GM12878 (cell line): ENCODE measurements around the gene DIP2B. TPM values are rescaled to one million over a fixed set of nuclear protein-coding genes. Genes with fewer than 3 reads are reported as not detected.

Experiments used
- ATAC-seq: fragments of 200-7000 bp; cut with Tn5 transposase; 3 replicates; pipeline ENCODE4 v1.9.1; 2020; ENCODE audit warnings: mild to moderate bottlenecking, moderate library complexity
- BruUV-seq: library from RNA; stranded (reverse); fragments of 400-500 nt; replicated peaks from 2 replicates; lab custom pipeline; 2021; lab: Mats Ljungman, UMichigan
- CTCF ChIA-PET: fragments of 300-600 bp; sonication (Branson Sonifier 250); formaldehyde crosslinking; extraction: SDS; loops from one replicate; lab custom pipeline; 2021; ENCODE audit warnings: inconsistent platforms; lab: Yijun Ruan, JAX
- POLR2A ChIA-PET: fragments of 350-600 bp; formaldehyde crosslinking; extraction: SDS; loops from one replicate; lab custom pipeline; 2021; ENCODE audit warnings: inconsistent platforms; lab: Charles Lee
- RAD21 ChIA-PET: fragments of 300-600 bp; sonication (Branson Sonifier 250); formaldehyde crosslinking; loops from one replicate; lab custom pipeline; 2023; ENCODE audit warnings: antibody characterized with exemption; ENCODE audit not compliant: unreplicated experiment; lab: Charles Lee
- SMC1A ChIA-PET: fragments of 300-600 bp; sonication (Branson Sonifier 250); formaldehyde crosslinking; loops from one replicate; lab custom pipeline; 2023; ENCODE audit not compliant: unreplicated experiment, uncharacterized antibody; lab: Charles Lee
- DNase-seq: peaks from one replicate; pipeline ENCODE4 v3.0.0-alpha.2; 2011; ENCODE audit warnings: low read depth, low spot score
- FAIRE-seq: peaks from 3 replicates; lab custom pipeline; 2011; peaks lifted over from hg19 to GRCh38; lab: Jason Lieb, UNC
- H2AFZ ChIP-seq: 2 replicates; pipeline ENCODE4 v1.6.0; 2011; ENCODE audit warnings: low read depth, low read length, control low read depth; ENCODE audit not compliant: control insufficient read depth
- H3K27ac ChIP-seq: 2 replicates; pipeline ENCODE4 v1.5.1; 2011; ENCODE audit warnings: control low read depth; ENCODE audit not compliant: control insufficient read depth, insufficient read depth
- H3K27me3 ChIP-seq, 2 experiments: replicated peaks in 1 of 2; 2 replicates each; pipeline versions ENCODE4 v1.6.0 to v1.6.1; 2011; ENCODE audit warnings: low read length in 1 of 2; ENCODE audit not compliant: control insufficient read depth in 2 of 2, insufficient read depth in 2 of 2
- H3K36me3 ChIP-seq, 2 experiments: 2 replicates each; pipeline ENCODE4 v1.5.1; 2011; ENCODE audit warnings: low read length in 1 of 2; ENCODE audit not compliant: control insufficient read depth in 2 of 2, insufficient read depth in 2 of 2
- H3K4me1 ChIP-seq: 2 replicates; pipeline ENCODE4 v1.6.1; 2011; ENCODE audit warnings: mild to moderate bottlenecking, low read length, moderate library complexity, mixed read lengths; ENCODE audit not compliant: control insufficient read depth, insufficient read depth
- H3K4me2 ChIP-seq: 2 replicates; pipeline ENCODE4 v1.6.0; 2011; ENCODE audit warnings: control low read depth; ENCODE audit not compliant: control insufficient read depth, insufficient read depth
- H3K4me3 ChIP-seq: fragments of 200-600 bp; sonication (generic); 2 replicates; pipeline ENCODE4 v1.5.1; 2016
- H3K79me2 ChIP-seq: 2 replicates; pipeline ENCODE4 v1.6.0; 2011; ENCODE audit warnings: low read length; ENCODE audit not compliant: control insufficient read depth, insufficient read depth
- H3K9ac ChIP-seq: 2 replicates; pipeline ENCODE4 v1.8.0; 2011; ENCODE audit warnings: low read length, control low read depth, mixed read lengths; ENCODE audit not compliant: control insufficient read depth, insufficient read depth
- H3K9me3 ChIP-seq: replicated peaks from 3 replicates; pipeline ENCODE4 v1.5.1; 2011; ENCODE audit warnings: mild to moderate bottlenecking, low read length; ENCODE audit not compliant: control insufficient read depth, insufficient read depth
- H4K20me1 ChIP-seq: 2 replicates; pipeline ENCODE4 v1.6.0; 2011; ENCODE audit not compliant: control insufficient read depth, insufficient read depth
- CHD1 ChIP-seq: IDR thresholded peaks from 2 replicates; pipeline ENCODE4 v1.6.1; 2012; ENCODE audit warnings: low read depth, low read length, improper control_type of control experiment
- EED ChIP-seq: sonication (generic); IDR thresholded peaks from 2 replicates; pipeline ENCODE4 v1.6.1; 2016; ENCODE audit warnings: antibody characterized with exemption, low read depth
- ESRRA ChIP-seq: IDR thresholded peaks from 2 replicates; pipeline ENCODE4 v1.6.1; 2012; ENCODE audit warnings: mild to moderate bottlenecking, low read length, improper control_type of control experiment
- FOS ChIP-seq: IDR thresholded peaks from 3 replicates; pipeline ENCODE4 v1.6.1; 2011; ENCODE audit warnings: borderline replicate concordance; ENCODE audit not compliant: insufficient read length; ENCODE audit errors: extremely low read depth
- FOXK2 ChIP-seq: fragments of 450-650 bp; IDR thresholded peaks from 2 replicates; pipeline ENCODE4 v1.6.1; 2017; ENCODE audit warnings: mild to moderate bottlenecking, moderate library complexity
- GABPA ChIP-seq: IDR thresholded peaks from 2 replicates; pipeline ENCODE4 v1.6.1; 2014; ENCODE audit warnings: antibody characterized with exemption, low read depth, mild to moderate bottlenecking, inconsistent platforms
- HCFC1 ChIP-seq: fragments of 150-350 bp; IDR thresholded peaks from 2 replicates; pipeline ENCODE4 v1.6.1; 2014; ENCODE audit warnings: low read length
- IRF4 ChIP-seq: IDR thresholded peaks from 2 replicates; pipeline ENCODE4 v1.6.1; 2011; ENCODE audit warnings: low read depth, low read length
- LARP7 ChIP-seq: fragments of 450-650 bp; IDR thresholded peaks from 2 replicates; pipeline ENCODE4 v1.6.1; 2017; ENCODE audit warnings: mild to moderate bottlenecking
- MEF2A ChIP-seq: IDR thresholded peaks from 2 replicates; pipeline ENCODE4 v1.6.1; 2011; ENCODE audit warnings: low read depth, mild to moderate bottlenecking, low read length, moderate library complexity; ENCODE audit not compliant: insufficient read depth
- MEF2B ChIP-seq: fragments of 450-650 bp; IDR thresholded peaks from 2 replicates; pipeline ENCODE4 v1.6.1; 2018; ENCODE audit warnings: mild to moderate bottlenecking, moderate library complexity; ENCODE audit not compliant: partially characterized antibody, poor library complexity, severe bottlenecking
- NFYA ChIP-seq: IDR thresholded peaks from 2 replicates; pipeline ENCODE4 v1.6.1; 2011; ENCODE audit warnings: low read depth, mild to moderate bottlenecking, low read length, improper control_type of control experiment, borderline replicate concordance
- PAX5 ChIP-seq: IDR thresholded peaks from 2 replicates; pipeline ENCODE4 v1.6.1; 2011; ENCODE audit warnings: low read depth, low read length, borderline replicate concordance
- RCOR1 ChIP-seq: conservative IDR thresholded peaks from 2 replicates; pipeline ENCODE4 v1.6.1; 2012; ENCODE audit warnings: low read depth, low read length, improper control_type of control experiment
- REST ChIP-seq: IDR thresholded peaks from 2 replicates; pipeline ENCODE4 v1.6.1; 2012; ENCODE audit warnings: mild to moderate bottlenecking, low read depth, low read length
- RUNX3 ChIP-seq: IDR thresholded peaks from 2 replicates; pipeline ENCODE4 v1.6.1; 2012; ENCODE audit warnings: low read length, inconsistent platforms
- SMARCA5 ChIP-seq: fragments of 450-650 bp; IDR thresholded peaks from 2 replicates; pipeline ENCODE4 v1.6.1; 2017; ENCODE audit warnings: mild to moderate bottlenecking
- TCF12 ChIP-seq: IDR thresholded peaks from 2 replicates; pipeline ENCODE4 v1.6.1; 2011; ENCODE audit warnings: low read depth, mild to moderate bottlenecking, low read length
- TCF7 ChIP-seq: IDR thresholded peaks from 2 replicates; pipeline ENCODE4 v1.6.1; 2014; ENCODE audit warnings: antibody characterized with exemption, borderline replicate concordance
- ZZZ3 ChIP-seq: IDR thresholded peaks from 2 replicates; pipeline ENCODE4 v1.6.1; 2011; ENCODE audit warnings: low read depth; ENCODE audit not compliant: control insufficient read depth, insufficient read length
- in situ Hi-C: fragments of 300-500 bp; cut with MboI; formaldehyde crosslinking; loops from 9 replicates; pipeline ENCODE4 v1.14.3; 2018; ENCODE audit warnings: mixed read lengths
- intact Hi-C: fragments of 100-400 bp; cut with micrococcal nuclease; formaldehyde crosslinking; loops from one replicate; pipeline ENCODE4 v1.14.2; 2022; ENCODE audit not compliant: unreplicated experiment
- polyA plus RNA-seq, 11 experiments: library from polyadenylated mRNA; depleted of rRNA in 4 of 11; unstranded in 6 of 11; stranded (reverse) in 5 of 11; fragments of >200 nt; fragmentation: Nextera tagmentation in 4 of 11; fragmentation: Illumina TruSeq in 1 of 11; extraction: Ambion mirVana in 4 of 11; extraction: Trizol in 1 of 11; gene quantifications; 1 replicate in 1 of 11; 2 replicates in 10 of 11; pipeline versions ENCODE4 v1.2.1 to v1.2.3, GENCODE V29; 2011 to 2016; ENCODE audit warnings: inconsistent platforms in 2 of 11, missing spikeins in 2 of 11, low read depth in 1 of 11
- total RNA-seq, 4 experiments: library from RNA; depleted of rRNA in 3 of 4; stranded (reverse); fragments of >200 nt in 3 of 4; fragmentation: Illumina TruSeq in 1 of 4; extraction: Trizol in 1 of 4; gene quantifications; 2 replicates each; pipeline versions ENCODE4 v1.2.1 to v1.2.3, GENCODE V29; 2013 to 2021

DIP2B gene
- total and polyA plus RNA-seq, 10 of the 15 experiments (the other 5 are each of a cell fraction or from before 2014, with no cell fraction given): 4.5 to 30.0 (median 18.6) TPM

- CTCF ChIA-PET: no interaction called here
- SMC1A ChIA-PET: interaction anchor here (2.7 kb wide), 1 partner anchor 9 kb away, joined by 6 read pairs; no protein-coding TSS in a partner anchor
- Histone ChIP-seq H3K4me1 (no peaks in the 10 kb centered on the region), H3K9ac (no peak overlapping the region), H3K27ac (no peak overlapping the region), H2AFZ (no peak overlapping the region), H3K36me3 (peaks cover 4 to 10% of the 10 kb centered on the region in 2 experiments; a peak in 3 of 4 replicates), H4K20me1 (no peaks in the 10 kb centered on the region), H3K4me3 (no peak overlapping the region), H3K9me3 (no peaks in the 10 kb centered on the region; the same call in 2 of the 3 replicates), H3K27me3 (no peaks in the 10 kb centered on the region), H3K79me2 (no peaks in the 10 kb centered on the region), H3K4me2 (no peak overlapping the region)
- POLR2A ChIA-PET: no interaction called here
- RAD21 ChIA-PET: no interaction called here
- intact Hi-C loops (no loop called here), in situ Hi-C loops (no loop called here)
- DNase-seq: no peak
- no TSS peak for BruUV-seq
- no peak for ATAC-seq
- TF ChIP-seq ZZZ3 (no peak), LARP7 (no peak), EED (no peak), FOXK2 (no peak), FOS (no peak), GABPA (no peak), HCFC1 (no peak), NFYA (no peak), MEF2A (no peak), IRF4 (no peak), TCF12 (no peak), MEF2B (no peak), RCOR1 (no peak), RUNX3 (no peak), PAX5 (no peak), REST (no peak), ESRRA (no peak), TCF7 (no peak), SMARCA5 (no peak), CHD1 (no peak)
- no peak for FAIRE-seq
Measured at GRCh38 chr12:50458606-50459005, 46.2 kb upstream of the DIP2B start.
